ENCODE measurements around the gene RPS6KA5. TPM values are rescaled to one million over a fixed set of nuclear protein-coding genes. Genes with fewer than 3 reads are reported as not detected.

RPS6KA5 gene
- total RNA-seq, 1 experiment from 2014 or later = 3.8 TPM

- H3K27me3 ChIP-seq (ENCODE audit: insufficient read depth, low read length) = no peaks in the 10 kb centered on the region
- no peak for DNase-seq
- no peak overlapping the region for H3K18ac ChIP-seq (ENCODE audit: insufficient read length, low read depth, low read length)
- no peak overlapping the region for H2BK5ac ChIP-seq (ENCODE audit: insufficient read length, low read length)
- H3K4me1 Mint-ChIP-seq = peaks cover 9% of the 10 kb centered on the region in 2 experiments
- H4K5ac ChIP-seq (ENCODE audit: insufficient read length, low read depth, low read length) = no peak overlapping the region
- H2BK20ac ChIP-seq (ENCODE audit: low read depth, low read length, poor library complexity, severe bottlenecking) = no peak overlapping the region
- H3K4ac ChIP-seq (ENCODE audit: low read depth, low read length) = no peak overlapping the region
- no peaks in the 10 kb centered on the region for H3K36me3 Mint-ChIP-seq (ENCODE audit: insufficient read depth in 1 of 3, low read depth in 3 of 3)
- H3K23me2 ChIP-seq (ENCODE audit: insufficient read length, low read depth, low read length, poor library complexity, severe bottlenecking) = no peaks in the 10 kb centered on the region
- no peak overlapping the region for H3K9ac ChIP-seq (ENCODE audit: extremely low read depth, insufficient read length, low read length)
- H4K8ac ChIP-seq (replicated peaks; ENCODE audit: insufficient read length, low read depth, low read length) = no peak overlapping the region
- no peak overlapping the region for H2AFZ ChIP-seq (ENCODE audit: low read length)
- no peak overlapping the region for H3K14ac ChIP-seq (ENCODE audit: insufficient read depth, low read length)
- no peak overlapping the region for H3K4me2 ChIP-seq (ENCODE audit: insufficient read depth, insufficient read length, low read length)
- H4K20me1 ChIP-seq (ENCODE audit: control insufficient read depth, insufficient read depth, insufficient read length) = no peaks in the 10 kb centered on the region
- no peaks in the 10 kb centered on the region for H3K4me1 ChIP-seq (ENCODE audit: insufficient read depth, low read length)
- H2AK5ac ChIP-seq (ENCODE audit: insufficient read length, low read length) = no peak overlapping the region
- no peak overlapping the region for H3K23ac ChIP-seq (ENCODE audit: insufficient read length, low read depth, low read length)
- no peaks in the 10 kb centered on the region for H3K79me2 ChIP-seq (ENCODE audit: insufficient read depth, low read length)
- H3K4me3 Mint-ChIP-seq = no peak overlapping the region
- no peak overlapping the region for H3K27ac Mint-ChIP-seq
- no peak overlapping the region for H3K27ac ChIP-seq (ENCODE audit: insufficient read length, low read depth, low read length)
- no peaks in the 10 kb centered on the region for H3K79me1 ChIP-seq (ENCODE audit: insufficient read depth, low read depth, low read length, poor library complexity, severe bottlenecking)
- no peak overlapping the region for H2BK12ac ChIP-seq (ENCODE audit: insufficient read length, low read depth, low read length)
- H4K91ac ChIP-seq (ENCODE audit: insufficient read length, low read depth, low read length) = no peak overlapping the region
- H3K9me3 ChIP-seq (ENCODE audit: control insufficient read depth, low read depth, low read length) = no peaks in the 10 kb centered on the region
- no peaks in the 10 kb centered on the region for H3K9me3 Mint-ChIP-seq
- H2BK120ac ChIP-seq (ENCODE audit: low read depth, low read length, poor library complexity, severe bottlenecking) = no peak overlapping the region
- no peaks in the 10 kb centered on the region for H3K27me3 Mint-ChIP-seq (ENCODE audit: low read depth)
- H3T11ph ChIP-seq (ENCODE audit: low read length) = no peak overlapping the region
- WGBS (ENCODE audit: extremely low coverage, insufficient read length, low lambda C conversion rate) = no CpG with 5 or more reads among the region's 1 CpG
- TF ChIP-seq CTCF (conservative IDR thresholded peaks at IDR 0.05) = peak; percentile 86
- no peak overlapping the region for H2BK15ac ChIP-seq (ENCODE audit: low read depth, low read length)
- H3K56ac ChIP-seq (ENCODE audit: insufficient read length, low read depth, low read length) = no peak overlapping the region
Observed at GRCh38 chr14:90903101-90903500, 157.3 kb downstream of the RPS6KA5 start.
